ENCODE data around the gene PDE3B. TPM values are rescaled to one million over a fixed set of nuclear protein-coding genes. Genes with fewer than 3 reads are reported as not detected.
A peak's percentile ranks its signal among the peaks of the same experiment; 100 is the strongest.
"Not testable (repeated sequence)": the region's sequence is repeated elsewhere in the genome, so short reads cannot be mapped to it uniquely, and the experiment has no call there.

PDE3B gene
- polyA plus RNA-seq, 1 experiment: 0.10 TPM

GRCh38 chr11:14775897-14776296, 132.3 kb downstream of the PDE3B start:
- Histone ChIP-seq H3K27ac (ENCODE audit: low read depth, low read length) (no peak overlapping the region), H3K4me3 (ENCODE audit: low read depth, low read length) (no peak overlapping the region), H3K27me3 (ENCODE audit: control insufficient read depth, insufficient read depth, low read length) (no peaks in the 10 kb centered on the region), H3K9me3 (ENCODE audit: control insufficient read depth, insufficient read depth, low read length) (no peaks in the 10 kb centered on the region)
- TF ChIP-seq CTCF (IDR thresholded peaks at IDR 0.05; ENCODE audit: low read depth, low read length): no peak
- ChIA-PET CTCF (interaction anchor here (1.6 kb wide), 1 partner anchor 14 kb away, joined by 4 read pairs; no protein-coding TSS in a partner anchor), POLR2A (no interaction called here)
- no peak for DNase-seq (ENCODE audit: low read depth, low spot score)

GRCh38 chr11:14778460-14778859, 134.9 kb downstream of the PDE3B start:
- H3K27ac ChIP-seq (ENCODE audit: low read depth, low read length); H3K9me3 ChIP-seq (ENCODE audit: control insufficient read depth, insufficient read depth, low read length); DNase-seq (ENCODE audit: low read depth, low spot score); CTCF ChIA-PET; POLR2A ChIA-PET; H3K4me3 ChIP-seq (ENCODE audit: low read depth, low read length); H3K27me3 ChIP-seq (ENCODE audit: control insufficient read depth, insufficient read depth, low read length): not testable (repeated sequence)

- no peak for TF ChIP-seq CTCF (IDR thresholded peaks at IDR 0.05; ENCODE audit: low read depth, low read length)
- no peak for DNase-seq (ENCODE audit: low read depth, low spot score)
- Histone ChIP-seq H3K27me3 (ENCODE audit: control insufficient read depth, insufficient read depth, low read length) (no peaks in the 10 kb centered on the region), H3K27ac (ENCODE audit: low read depth, low read length) (no peak overlapping the region), H3K9me3 (ENCODE audit: control insufficient read depth, insufficient read depth, low read length) (no peaks in the 10 kb centered on the region), H3K4me3 (ENCODE audit: low read depth, low read length) (no peak overlapping the region)
- ChIA-PET CTCF (no interaction called here), POLR2A (no interaction called here)
Observed at GRCh38 chr11:14783788-14784187, 140.2 kb downstream of the PDE3B start.

- ChIA-PET POLR2A (no interaction called here), CTCF (no interaction called here)
- Histone ChIP-seq H3K4me3 (ENCODE audit: low read depth, low read length) (no peak overlapping the region), H3K9me3 (ENCODE audit: control insufficient read depth, insufficient read depth, low read length) (no peaks in the 10 kb centered on the region), H3K27ac (ENCODE audit: low read depth, low read length) (no peak overlapping the region), H3K27me3 (ENCODE audit: control insufficient read depth, insufficient read depth, low read length) (no peaks in the 10 kb centered on the region)
- no peak for TF ChIP-seq CTCF (IDR thresholded peaks at IDR 0.05; ENCODE audit: low read depth, low read length)
- no peak for DNase-seq (ENCODE audit: low read depth, low spot score)
Observed at GRCh38 chr11:14784230-14784629, 140.6 kb downstream of the PDE3B start.

- no peak overlapping the region for H3K27ac ChIP-seq (ENCODE audit: low read depth, low read length)
- H3K4me3 ChIP-seq (ENCODE audit: low read depth, low read length): no peak overlapping the region
- ChIA-PET CTCF (interaction anchor here (0.9 to 5.0 kb wide), 10 partner anchors 13 to 593 kb away, joined by 3 to 99 read pairs (median 5); partner anchors contain the start of gene CALCB), POLR2A (no interaction called here)
- no peak for DNase-seq (ENCODE audit: low read depth, low spot score)
- H3K27me3 ChIP-seq (ENCODE audit: control insufficient read depth, insufficient read depth, low read length): no peaks in the 10 kb centered on the region
- peak; percentile 56 for TF ChIP-seq CTCF (IDR thresholded peaks at IDR 0.05; ENCODE audit: low read depth, low read length)
- H3K9me3 ChIP-seq (ENCODE audit: control insufficient read depth, insufficient read depth, low read length): no peaks in the 10 kb centered on the region
Observed at GRCh38 chr11:14789879-14790484, 146.4 kb downstream of the PDE3B start.
